ENCODE data around the gene MRNIP.

The MRNIP gene

DNA sequence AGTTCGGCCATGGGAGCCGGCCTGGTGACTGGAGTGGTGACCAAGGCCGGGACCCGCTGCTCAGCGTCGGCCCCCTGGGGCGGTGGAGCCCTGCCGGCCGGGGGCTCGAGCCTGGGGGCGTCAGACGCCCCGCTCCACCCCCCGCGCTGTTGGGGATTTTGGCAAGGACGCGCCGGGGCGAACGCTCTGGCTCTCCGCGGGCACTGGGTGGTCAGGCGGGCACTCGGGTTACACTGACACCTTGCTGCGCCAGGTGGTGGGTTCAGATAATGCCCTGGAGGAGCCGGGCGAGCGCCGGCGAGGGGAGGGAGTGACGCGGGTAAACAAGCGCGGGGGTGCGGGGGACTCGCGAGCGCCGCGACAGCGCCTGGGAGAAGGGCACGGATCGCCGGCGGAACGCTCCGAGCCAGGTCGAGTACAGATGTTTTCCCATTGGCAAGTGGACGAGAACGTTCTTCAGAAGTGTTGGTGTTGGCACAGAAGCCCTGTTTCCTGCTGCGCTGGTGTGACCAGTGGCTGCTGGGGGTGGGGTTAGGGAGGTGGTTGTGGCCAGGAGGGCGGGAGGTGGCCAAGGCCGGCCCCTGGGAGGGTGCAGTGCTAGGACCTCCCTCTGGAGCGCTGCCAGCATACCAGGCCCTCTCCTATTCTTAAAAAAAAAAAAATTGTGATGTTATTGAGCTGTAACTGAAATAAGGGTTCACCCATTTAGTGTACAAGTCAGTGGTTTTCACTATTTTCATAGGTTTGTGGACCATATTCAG is 37.1 kb downstream of the MRNIP start:
- peak; percentile 45 for TF ChIP-seq CTCF (conservative IDR thresholded peaks at IDR 0.05)
- peak overlapping the region; percentile 100 for H3K27ac ChIP-seq

DNA sequence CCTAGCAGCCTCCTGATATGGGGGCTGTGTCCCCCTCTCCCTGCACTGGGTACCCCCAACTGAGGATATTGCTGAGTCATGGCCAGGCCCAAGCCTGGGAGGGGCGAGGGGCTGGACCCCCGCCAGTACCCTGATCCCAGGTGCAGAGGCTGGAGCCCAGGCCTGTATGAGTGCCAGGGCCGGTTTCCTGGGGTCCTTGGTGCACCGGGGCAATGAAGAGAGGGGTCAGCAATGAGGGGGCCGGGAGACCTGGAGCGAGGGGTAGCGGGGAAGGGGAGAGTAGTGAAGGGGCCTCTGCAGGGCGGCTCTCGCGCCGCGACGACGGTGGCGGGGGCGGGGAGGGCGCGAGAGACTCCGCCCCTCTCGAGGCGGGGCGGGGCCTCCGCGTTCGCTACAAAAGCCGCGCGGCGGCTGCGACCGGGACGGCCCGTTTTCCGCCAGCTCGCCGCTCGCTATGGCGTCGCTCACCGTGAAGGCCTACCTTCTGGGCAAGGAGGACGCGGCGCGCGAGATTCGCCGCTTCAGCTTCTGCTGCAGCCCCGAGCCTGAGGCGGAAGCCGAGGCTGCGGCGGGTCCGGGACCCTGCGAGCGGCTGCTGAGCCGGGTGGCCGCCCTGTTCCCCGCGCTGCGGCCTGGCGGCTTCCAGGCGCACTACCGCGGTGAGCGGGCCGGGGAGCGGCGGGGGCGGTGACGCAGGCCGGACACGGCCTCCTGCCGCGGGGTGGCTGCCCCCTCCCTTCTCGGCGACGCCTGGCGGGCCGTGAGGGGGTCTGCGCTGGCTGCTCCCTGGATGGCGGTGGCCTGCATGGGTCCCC is 37.9 kb downstream of the MRNIP start, which contains the start of gene SQSTM1:
TSS of gene SQSTM1 (plus strand) at position 423 of the 815 bp plus-strand sequence. CDS start at position 455, 32 bp downstream.
- no peak for TF ChIP-seq CTCF (conservative IDR thresholded peaks at IDR 0.05)
- H3K27ac ChIP-seq: peak within 1 kb of the TSS; percentile 100

GRCh38 chr5:179820127-179820482 is 38.5 kb downstream of the MRNIP start:
- peak overlapping the region; percentile 100 for H3K27ac ChIP-seq
- TF ChIP-seq CTCF (conservative IDR thresholded peaks at IDR 0.05): no peak

DNA sequence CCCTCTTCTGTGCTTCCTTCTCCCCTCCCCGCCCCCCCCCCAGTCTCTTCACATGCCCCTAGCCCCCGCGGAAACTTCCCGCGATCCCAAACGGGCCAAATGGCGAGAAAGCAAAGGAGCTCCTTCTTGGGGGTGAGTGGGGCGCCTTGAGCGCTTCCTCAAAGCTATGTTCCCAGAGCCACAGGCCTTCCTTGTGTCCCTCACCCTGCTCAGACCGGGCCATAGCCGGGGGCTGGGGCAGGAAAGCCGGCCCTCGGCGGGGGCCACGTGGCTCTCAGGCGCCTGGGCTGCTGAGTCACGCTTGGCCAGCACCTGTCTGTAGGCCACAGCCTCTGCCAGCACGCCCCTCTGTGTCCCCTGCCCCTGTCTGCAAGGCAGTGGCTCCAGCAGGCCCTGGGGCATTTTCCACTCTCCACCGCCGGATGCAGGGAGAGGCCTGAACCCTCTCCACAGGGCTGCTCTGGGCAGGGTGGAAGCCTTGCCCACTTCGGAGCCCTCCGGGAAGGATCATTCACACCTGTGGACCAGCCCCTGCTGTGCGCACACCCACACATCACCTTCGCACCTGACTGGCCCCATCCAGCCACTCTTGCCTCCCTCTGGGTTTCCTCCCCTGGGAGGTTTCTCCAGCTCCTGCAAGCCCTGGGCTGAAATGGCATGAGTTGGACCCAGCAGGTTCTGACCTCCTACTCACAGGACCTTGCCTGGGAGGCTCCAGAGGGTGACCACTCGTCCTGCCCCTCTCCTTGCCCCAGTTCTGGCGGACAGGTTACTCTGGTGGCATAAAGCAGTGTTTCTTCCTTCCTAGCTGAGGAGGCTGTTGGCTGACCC is 39.1 kb downstream of the MRNIP start:
- H3K27ac ChIP-seq: peak overlapping the region; percentile 100
- no peak for TF ChIP-seq CTCF (conservative IDR thresholded peaks at IDR 0.05)

GRCh38 chr5:179818746-179819295 is 39.8 kb downstream of the MRNIP start:
- TF ChIP-seq CTCF (conservative IDR thresholded peaks at IDR 0.05): no peak
- H3K27ac ChIP-seq: no peak overlapping the region

- no peak overlapping the region for H3K27ac ChIP-seq
- TF ChIP-seq CTCF (conservative IDR thresholded peaks at IDR 0.05): no peak
Observed at GRCh38 chr5:179817890-179818745, 40.5 kb downstream of the MRNIP start.
